ENCODE measurements around the gene DCLK2.
A peak's percentile ranks its signal among the peaks of the same experiment; 100 is the strongest.

The DCLK2 gene

GRCh38 chr4:150283689-150284088 is 205.4 kb downstream of the DCLK2 start:
- FAIRE-seq = peak; percentile 89

GRCh38 chr4:150286656-150287055 is 208.4 kb downstream of the DCLK2 start:
- no peak for FAIRE-seq

GRCh38 chr4:150289198-150289597 is 211.0 kb downstream of the DCLK2 start:
- peak; percentile 30 for FAIRE-seq

GRCh38 chr4:150289881-150290280 is 211.6 kb downstream of the DCLK2 start:
- no peak for FAIRE-seq

- FAIRE-seq = peak; percentile 99
These were observed 219.7 kb downstream of the DCLK2 start for GRCh38 chr4:150297861-150298474.

- FAIRE-seq = no peak
These were observed 221.6 kb downstream of the DCLK2 start for GRCh38 chr4:150299816-150300215.

- FAIRE-seq = peak; percentile 58
These were observed 224.3 kb downstream of the DCLK2 start for GRCh38 chr4:150302553-150302952.

GRCh38 chr4:150305995-150306394 is 227.8 kb downstream of the DCLK2 start:
- no peak for FAIRE-seq

- FAIRE-seq = no peak
These were observed 228.5 kb downstream of the DCLK2 start for GRCh38 chr4:150306719-150307118.

Measured in islet of Langerhans (tissue), 1 donor.